Stomach (tissue), 9 donors: ENCODE measurements around the gene CSF2RB. TPM values are rescaled to one million over a fixed set of nuclear protein-coding genes. Genes with fewer than 3 reads are reported as not detected.
"Not testable (repeated sequence)": the region's sequence is repeated elsewhere in the genome, so short reads cannot be mapped to it uniquely, and the experiment has no call there.

ENCODE experiments used
- DNase-seq, 2 donors: peaks; one replicate each; pipeline versions ENCODE4 v3.0.0 to v3.0.0-alpha.2; 2013 to 2019
- H3K27ac ChIP-seq, 5 donors: fragments of 200-600 bp in 4 of 5; sonication (generic) in 4 of 5; one replicate each; pipeline ENCODE4 v1.5.1; 2013 to 2019; ENCODE audit warnings: mild to moderate bottlenecking in 1 of 5, moderate library complexity in 1 of 5
- H3K27me3 ChIP-seq, 3 donors: fragments of 200-600 bp; sonication (generic); one replicate each; pipeline ENCODE4 v1.5.1; 2017 to 2019; ENCODE audit warnings: mixed run types in 1 of 3
- H3K36me3 ChIP-seq, 4 donors: fragments of 200-600 bp; sonication (generic); 1 replicate in 3 of 4; 2 replicates in 1 of 4; pipeline ENCODE4 v1.5.1; 2016 to 2019
- H3K4me1 ChIP-seq, 4 donors: fragments of 200-600 bp; sonication (generic); one replicate each; pipeline ENCODE4 v1.5.1; 2016 to 2019
- H3K4me3 ChIP-seq, 4 donors: fragments of 200-600 bp; sonication (generic) in 3 of 4; one replicate each; pipeline ENCODE4 v1.5.1; 2016 to 2019; ENCODE audit warnings: mild to moderate bottlenecking in 1 of 4
- H3K9me3 ChIP-seq, 4 donors: fragments of 200-600 bp; sonication (generic); one replicate each; pipeline ENCODE4 v1.5.1; 2016 to 2019
- EP300 ChIP-seq: sonication (generic); formaldehyde crosslinking; IDR thresholded peaks from one replicate; pipeline ENCODE4 v1.6.1; 2017; ENCODE audit warnings: antibody characterized with exemption
- POLR2A ChIP-seq, 4 donors: fragments of 450-650 bp; IDR thresholded peaks; one replicate each; pipeline ENCODE4 v1.6.1; 2016; ENCODE audit warnings: antibody characterized with exemption in 4 of 4, control low read depth in 2 of 4, mild to moderate bottlenecking in 1 of 4, moderate library complexity in 1 of 4
- POLR2AphosphoS5 ChIP-seq, 3 donors: sonication (generic); formaldehyde crosslinking; IDR thresholded peaks; one replicate each; pipeline ENCODE4 v1.6.1; 2016; ENCODE audit warnings: antibody characterized with exemption in 3 of 3
- WGBS, 5 donors: extraction: QIAGEN DNeasy Blood & Tissue Kit in 3 of 5; methylation state at CpG; one replicate each; pipeline versions ENCODE4 v1.1.5 to v1.1.7; 2013 to 2018; 5-methylcytosine and 5-hydroxymethylcytosine counted together
- intact Hi-C: fragments of 100-400 bp; cut with DNase I; formaldehyde crosslinking; loops from one replicate; pipeline ENCODE4 v1.15.1; 2023; ENCODE audit warnings: low total_unique reads
- polyA plus RNA-seq, 3 donors: library from polyadenylated mRNA; stranded (reverse); fragments of 200-250 nt; gene quantifications; one replicate each; pipeline ENCODE4 v1.2.3, GENCODE V29; 2013
- total RNA-seq, 5 donors: library from RNA; depleted of rRNA; stranded (reverse); fragments of >200 nt; gene quantifications; one replicate each; pipeline versions ENCODE4 v1.1.0 to v1.2.3, GENCODE V29; 2014 to 2016
- TF ChIP-seq, protein P1 (sequence below), 7 experiments: fragments of 450-650 bp in 4 of 7; fragments of 200-600 bp in 3 of 7; sonication (generic) in 3 of 7; IDR thresholded peaks; one replicate each; pipeline ENCODE4 v1.5.1; 2016 to 2019; ENCODE audit warnings: antibody characterized with exemption in 7 of 7, control low read depth in 2 of 7, mild to moderate bottlenecking in 1 of 7
- donor health status: healthy with polysubstance abuse.
- donor health status: Bipolar disorder and iron deficiency.
- donor health status: healthy.

Gene CSF2RB
- total and polyA plus RNA-seq, 8 donors, result 0.92 to 11.9 (median 1.9) TPM

DNA sequence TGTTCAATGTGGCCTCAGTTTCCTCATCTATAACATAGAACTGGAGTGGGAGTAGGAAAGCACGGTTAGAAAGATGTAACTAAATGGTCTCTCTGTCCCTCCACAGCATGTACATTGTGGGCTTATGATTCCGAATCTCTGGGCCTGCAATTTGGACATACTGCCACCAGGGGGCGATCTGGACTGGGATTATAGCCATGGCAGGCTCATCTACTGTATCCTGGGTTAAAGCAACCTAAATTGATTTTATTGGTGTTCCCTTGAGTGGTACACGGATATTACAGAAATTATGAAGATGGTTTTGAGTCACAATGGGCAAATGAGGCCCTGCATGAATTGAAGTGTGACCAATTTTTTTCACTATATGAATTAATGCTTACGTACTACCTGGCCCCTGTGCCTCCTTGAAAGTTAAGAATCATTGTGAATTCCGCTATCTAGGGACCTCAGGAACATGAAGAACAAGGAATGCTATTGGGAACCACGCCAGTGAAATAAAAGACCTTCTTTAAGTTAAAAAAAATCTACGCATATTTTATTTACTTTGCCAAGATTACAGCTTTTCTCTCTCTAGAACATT is 72.9 kb downstream of the CSF2RB start:
- Histone ChIP-seq H3K4me3 (no peak overlapping the region), H3K36me3 (no peaks in the 10 kb centered on the region), H3K27me3 (peaks cover 0 to 64% (median 15%) of the 10 kb centered on the region in 3 donors), H3K9me3 (peaks cover 10 to 15% (median 14%) of the 10 kb centered on the region in 4 donors), H3K27ac (no peak overlapping the region), H3K4me1 (no peaks in the 10 kb centered on the region)
- intact Hi-C loops, result no loop called here
- whole genome bisulfite sequencing, 5 donors, result 49 to 59% (median 56%) methylated on average over 8 of the region's 8 CpGs
- TF ChIP-seq, protein P1, sequence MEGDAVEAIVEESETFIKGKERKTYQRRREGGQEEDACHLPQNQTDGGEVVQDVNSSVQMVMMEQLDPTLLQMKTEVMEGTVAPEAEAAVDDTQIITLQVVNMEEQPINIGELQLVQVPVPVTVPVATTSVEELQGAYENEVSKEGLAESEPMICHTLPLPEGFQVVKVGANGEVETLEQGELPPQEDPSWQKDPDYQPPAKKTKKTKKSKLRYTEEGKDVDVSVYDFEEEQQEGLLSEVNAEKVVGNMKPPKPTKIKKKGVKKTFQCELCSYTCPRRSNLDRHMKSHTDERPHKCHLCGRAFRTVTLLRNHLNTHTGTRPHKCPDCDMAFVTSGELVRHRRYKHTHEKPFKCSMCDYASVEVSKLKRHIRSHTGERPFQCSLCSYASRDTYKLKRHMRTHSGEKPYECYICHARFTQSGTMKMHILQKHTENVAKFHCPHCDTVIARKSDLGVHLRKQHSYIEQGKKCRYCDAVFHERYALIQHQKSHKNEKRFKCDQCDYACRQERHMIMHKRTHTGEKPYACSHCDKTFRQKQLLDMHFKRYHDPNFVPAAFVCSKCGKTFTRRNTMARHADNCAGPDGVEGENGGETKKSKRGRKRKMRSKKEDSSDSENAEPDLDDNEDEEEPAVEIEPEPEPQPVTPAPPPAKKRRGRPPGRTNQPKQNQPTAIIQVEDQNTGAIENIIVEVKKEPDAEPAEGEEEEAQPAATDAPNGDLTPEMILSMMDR (IDR thresholded peaks at IDR 0.05), result peak in 5 of 7 experiments; percentile 13 to 59 (median 29)
- no peak for TF ChIP-seq EP300
- TF ChIP-seq POLR2A (IDR thresholded peaks at IDR 0.05), result no peak
- no peak for TF ChIP-seq POLR2AphosphoS5 (IDR thresholded peaks at IDR 0.05)
- DNase-seq, result peak in 1 of 2 donors; percentile 49

DNA sequence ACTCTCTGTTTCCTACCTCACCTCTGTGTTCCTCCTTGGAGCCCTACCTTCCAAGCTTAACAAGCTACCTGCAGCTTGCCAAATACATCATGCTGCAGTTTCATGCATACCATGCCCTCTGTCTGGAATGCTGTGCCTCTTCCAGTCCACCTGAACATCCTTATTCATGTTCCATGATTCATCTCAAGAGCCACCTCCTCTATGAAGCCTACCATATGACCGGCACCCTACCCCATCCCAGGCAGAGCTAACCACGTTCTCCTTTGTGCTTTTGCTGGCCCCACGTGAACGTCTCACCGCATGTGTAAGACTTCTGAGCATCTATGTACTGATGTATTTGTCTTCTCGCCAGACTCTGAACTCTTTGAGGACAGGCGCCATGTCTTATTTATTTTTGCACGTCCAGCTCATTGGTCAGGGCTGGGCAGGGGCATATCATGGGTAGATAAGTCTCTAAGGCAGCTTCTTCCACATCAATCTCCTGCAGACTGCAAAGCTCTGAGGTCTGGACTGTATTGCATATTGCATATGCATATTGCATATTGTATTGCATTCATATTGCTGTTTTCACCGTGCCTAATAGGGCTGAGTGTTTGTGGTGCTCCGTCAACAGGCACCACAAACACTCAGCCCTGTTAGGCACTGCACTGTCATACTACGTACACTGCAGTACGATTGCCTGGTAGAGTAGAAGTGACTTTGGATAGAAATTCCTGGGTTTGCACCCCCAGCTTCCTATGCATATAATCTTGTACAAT is 74.8 kb downstream of the CSF2RB start:
- no peak for TF ChIP-seq POLR2AphosphoS5 (IDR thresholded peaks at IDR 0.05)
- no peak for TF ChIP-seq POLR2A (IDR thresholded peaks at IDR 0.05)
- TF ChIP-seq, protein P1 (IDR thresholded peaks at IDR 0.05), result no peak
- TF ChIP-seq EP300, result no peak
- DNase-seq, result no peak
- H3K36me3 ChIP-seq, result no peaks in the 10 kb centered on the region
- peaks cover 10 to 15% (median 14%) of the 10 kb centered on the region in 4 donors for H3K9me3 ChIP-seq
- no peak overlapping the region for H3K27ac ChIP-seq
- peaks cover 0 to 65% (median 16%) of the 10 kb centered on the region in 3 donors for H3K27me3 ChIP-seq
- WGBS, 5 donors, result 66 to 71% (median 68%) methylated on average over 12 of the region's 12 CpGs
- H3K4me3 ChIP-seq, result no peak overlapping the region
- no peaks in the 10 kb centered on the region for H3K4me1 ChIP-seq
- intact Hi-C loops, result no loop called here

DNA sequence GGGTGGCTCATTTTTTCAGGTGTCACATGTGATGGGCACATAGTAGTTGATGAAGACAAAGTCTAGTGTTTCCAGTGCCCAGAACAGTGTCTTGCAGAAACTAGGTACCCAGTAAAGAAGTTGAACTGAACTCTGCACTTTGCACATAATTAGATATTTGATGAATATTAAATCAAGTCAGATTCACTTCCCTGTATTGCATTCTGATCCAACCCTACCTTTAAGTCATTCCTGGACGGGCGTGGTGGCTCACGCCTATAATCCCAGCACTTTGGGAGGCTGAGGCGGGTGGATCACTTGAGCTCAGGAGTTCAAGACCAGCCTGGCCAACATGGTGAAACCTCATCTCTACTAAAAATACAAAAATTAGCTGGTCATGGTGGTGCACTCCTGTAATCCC is 75.6 kb downstream of the CSF2RB start:
- not testable (repeated sequence) for DNase-seq

More for the DNA sequence above, 75.6 kb downstream of the CSF2RB start:
- H3K27ac ChIP-seq, H3K4me1 ChIP-seq, H3K36me3 ChIP-seq, H3K4me3 ChIP-seq, intact Hi-C loops: not testable (repeated sequence)
- peaks cover 0 to 61% (median 16%) of the 10 kb centered on the region in 3 donors for H3K27me3 ChIP-seq
- 78 to 90% (median 82%) methylated on average over 4 of the region's 4 CpGs for WGBS, 5 donors
- peaks cover 10 to 15% (median 14%) of the 10 kb centered on the region in 4 donors for H3K9me3 ChIP-seq

Other genes with a start within 250 kb of the CSF2RB start
- gene CACNG2, start 209.9 kb upstream of the CSF2RB start, total RNA-seq, result not detected
- gene CACNG2, start 209.9 kb upstream of the CSF2RB start, polyA plus RNA-seq, result not detected
- gene IFT27, start 137.5 kb upstream of the CSF2RB start, total RNA-seq, result 10 to 100 TPM in 3 of 5 donors, 1 to 10 TPM in 2; 8.2 to 36.1 (median 13.8) TPM
- gene IFT27, start 137.5 kb upstream of the CSF2RB start, polyA plus RNA-seq, result 10 to 100 TPM; 19.4 to 31.5 (median 24.6) TPM
- not detected for gene PVALB, start 96.6 kb upstream of the CSF2RB start, total RNA-seq
- 1 to 10 TPM in 2 of 3 donors, under 1 TPM in 1; 0.95 to 4.1 (median 2.1) TPM for gene PVALB, start 96.6 kb upstream of the CSF2RB start, polyA plus RNA-seq
- 10 to 100 TPM in 1 of 5 donors, 1 to 10 TPM in 3, not detected in 1; 5.0 to 32.1 (median 6.8) TPM for gene NCF4, start 52.6 kb upstream of the CSF2RB start, total RNA-seq
- gene NCF4, start 52.6 kb upstream of the CSF2RB start, polyA plus RNA-seq, result 10 to 100 TPM in 2 of 3 donors, 1 to 10 TPM in 1; 7.3 to 19.5 (median 16.3) TPM
- 100 to 1,000 TPM in 1 of 5 donors, 10 to 100 TPM in 4; 51.8 to 709 (median 91.4) TPM for gene TST, start 105.8 kb downstream of the CSF2RB start, total RNA-seq
- gene TST, start 105.8 kb downstream of the CSF2RB start, polyA plus RNA-seq, result 100 to 1,000 TPM in 2 of 3 donors, 10 to 100 TPM in 1; 87.1 to 377 (median 103) TPM
- gene MPST, start 106.1 kb downstream of the CSF2RB start, total RNA-seq, result 1,000 to 10,000 TPM in 1 of 5 donors, 100 to 1,000 TPM in 2, 10 to 100 TPM in 2; 48.3 to 1,943 (median 152) TPM
- gene MPST, start 106.1 kb downstream of the CSF2RB start, polyA plus RNA-seq, result 100 to 1,000 TPM; 123 to 178 (median 172) TPM
- gene KCTD17, start 138.1 kb downstream of the CSF2RB start, total RNA-seq, result 10 to 100 TPM in 2 of 5 donors, 1 to 10 TPM in 3; 1.8 to 82.8 (median 5.9) TPM
- gene KCTD17, start 138.1 kb downstream of the CSF2RB start, polyA plus RNA-seq, result 10 to 100 TPM in 2 of 3 donors, 1 to 10 TPM in 1; 6.3 to 17.6 (median 12.1) TPM
- 1 to 10 TPM in 1 of 5 donors, not detected in 4; 1.5 TPM for gene TMPRSS6, start 196.1 kb downstream of the CSF2RB start, total RNA-seq
- under 1 TPM; 0.25 to 0.62 (median 0.31) TPM for gene TMPRSS6, start 196.1 kb downstream of the CSF2RB start, polyA plus RNA-seq
- 1 to 10 TPM in 2 of 5 donors, under 1 TPM in 1, not detected in 2; 0.73 to 5.3 (median 5.2) TPM for gene IL2RB, start 236.3 kb downstream of the CSF2RB start, total RNA-seq
- 1 to 10 TPM in 1 of 3 donors, under 1 TPM in 2; 0.44 to 2.6 (median 0.58) TPM for gene IL2RB, start 236.3 kb downstream of the CSF2RB start, polyA plus RNA-seq